COR-L47 (cell line): ENCODE results near the gene RIPOR2.
"Not testable (repeated sequence)": the region's sequence is repeated elsewhere in the genome, so short reads cannot be mapped to it uniquely, and the experiment has no call there.

ENCODE experiments used
- DNase-seq: peaks from one replicate; lab custom pipeline; 2025; lab: John Stamatoyannopoulos, UW

Gene RIPOR2

DNA sequence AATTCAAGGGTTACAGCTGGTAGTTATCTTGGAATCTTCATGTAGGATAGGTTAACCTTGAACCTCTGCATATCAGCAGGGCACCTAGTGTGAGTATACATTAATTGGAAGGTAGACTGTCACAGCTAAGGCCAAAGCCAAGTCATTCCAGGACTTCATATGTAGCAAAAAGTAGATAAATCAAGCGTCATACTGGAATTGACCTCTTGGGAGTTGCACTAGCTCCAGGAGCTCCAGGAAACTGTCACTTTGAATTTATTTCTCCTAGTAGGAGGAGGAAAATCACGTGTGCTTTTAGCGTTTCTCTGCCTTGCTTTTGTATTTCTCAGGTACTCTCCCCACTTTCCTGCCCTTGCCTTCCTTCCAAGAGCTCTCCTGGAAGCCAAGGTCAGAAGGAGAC lies 30.3 kb downstream of the RIPOR2 start:
- no peak for DNase-seq

DNA sequence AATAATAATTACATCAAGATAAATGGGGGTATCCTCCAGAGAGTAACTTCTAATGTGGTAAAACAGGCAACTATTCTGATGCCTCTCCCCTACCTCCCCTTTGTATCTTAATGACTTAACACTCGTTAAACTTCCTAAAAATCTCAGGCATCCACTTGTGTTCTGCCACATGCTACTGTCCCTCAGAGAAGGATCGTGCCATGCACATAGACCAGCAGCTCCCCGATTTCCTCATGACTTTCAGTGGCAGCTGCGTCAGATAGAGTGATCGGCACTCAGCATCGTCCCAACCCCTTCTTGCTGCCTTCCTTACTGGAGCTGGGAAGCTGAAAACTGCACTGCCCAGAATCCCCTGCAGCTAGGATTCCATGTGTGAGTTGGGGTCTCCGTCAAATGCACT lies 32.1 kb downstream of the RIPOR2 start:
- DNase-seq, result no peak

DNA sequence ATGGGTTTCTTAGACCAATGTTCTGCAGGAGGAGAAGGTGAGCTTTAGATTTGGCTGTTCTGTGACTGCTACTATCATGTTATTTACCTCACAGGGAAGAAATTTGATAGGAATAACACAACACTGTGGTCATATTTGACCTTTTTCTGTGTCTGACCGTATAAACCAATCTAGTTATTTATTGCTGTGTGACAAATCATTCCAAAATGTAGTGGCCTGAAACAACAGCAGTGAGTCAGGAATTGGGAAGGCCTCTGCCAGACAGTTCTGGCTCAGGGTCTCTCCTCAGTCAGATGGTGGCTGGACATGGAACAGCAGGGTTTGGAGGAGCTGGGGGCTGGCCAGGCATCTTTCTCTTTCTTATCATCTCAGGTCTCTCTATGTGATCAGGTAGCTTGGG lies 33.0 kb downstream of the RIPOR2 start:
- DNase-seq, result no peak

DNA sequence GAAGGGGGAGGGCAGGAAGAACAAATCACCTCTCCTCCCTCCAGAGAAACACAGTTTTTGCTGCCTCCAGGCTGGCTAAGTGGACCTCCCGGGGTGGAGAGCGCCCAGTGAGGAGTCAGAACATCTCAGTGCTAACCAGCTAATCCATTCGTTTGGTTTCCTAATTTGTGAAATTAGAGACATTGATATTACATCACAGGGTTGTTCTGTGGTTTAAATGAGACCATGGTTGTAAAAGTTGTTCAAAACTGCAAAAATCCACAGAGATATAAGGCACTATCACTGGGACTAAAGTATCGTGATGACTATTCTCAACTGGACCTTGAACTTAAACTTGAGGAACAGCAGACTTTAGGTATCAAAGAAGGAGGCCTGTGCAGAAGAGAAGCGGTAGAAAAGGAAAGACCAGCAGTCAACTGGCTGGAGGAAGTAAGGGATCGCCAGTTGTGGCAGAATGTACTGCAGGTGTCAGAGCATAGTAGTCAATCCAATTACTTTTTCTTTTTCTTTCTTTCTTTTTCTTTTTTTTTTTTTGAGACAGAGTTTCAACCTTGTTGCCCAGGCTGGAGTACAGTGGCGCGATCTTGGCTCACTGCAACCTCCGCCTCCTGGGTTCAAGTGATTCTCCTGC lies 33.9 kb downstream of the RIPOR2 start:
- DNase-seq, result no peak

DNA sequence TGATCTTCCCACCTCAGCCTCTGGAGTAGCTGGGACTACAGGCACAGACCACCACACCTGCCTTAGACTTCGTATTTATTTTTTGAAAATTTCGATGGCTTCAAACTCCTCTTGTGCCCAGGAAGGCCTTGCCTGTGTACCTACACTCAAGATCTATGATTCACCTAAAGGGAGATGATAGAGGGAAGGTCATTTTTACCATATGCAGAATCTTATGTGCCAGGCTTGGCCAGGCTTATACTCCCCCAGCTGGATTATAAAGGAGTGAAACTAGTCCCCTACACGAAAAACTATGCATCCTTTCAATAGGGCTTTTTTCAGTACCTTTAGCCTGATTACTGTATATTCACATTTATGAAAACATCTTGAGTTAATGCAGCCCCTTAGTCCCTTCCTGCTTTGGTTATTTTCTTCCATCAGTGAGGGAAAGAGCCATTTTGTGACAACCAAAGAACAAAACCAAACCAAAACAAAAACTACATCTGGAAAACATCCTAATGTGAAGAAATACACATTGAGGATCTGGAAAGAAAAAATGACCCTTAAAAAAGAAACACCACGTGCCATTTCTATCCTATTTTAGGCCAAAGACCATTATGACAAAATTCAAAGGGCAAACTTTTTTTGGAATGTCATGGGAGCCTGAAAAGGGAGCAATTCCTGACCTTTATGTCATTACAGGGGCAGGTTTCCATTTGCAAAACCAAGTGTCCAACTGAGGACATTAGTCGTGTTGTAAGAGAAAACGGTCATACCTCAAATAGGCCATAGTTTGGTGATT lies 34.7 kb downstream of the RIPOR2 start:
- no peak for DNase-seq

DNA sequence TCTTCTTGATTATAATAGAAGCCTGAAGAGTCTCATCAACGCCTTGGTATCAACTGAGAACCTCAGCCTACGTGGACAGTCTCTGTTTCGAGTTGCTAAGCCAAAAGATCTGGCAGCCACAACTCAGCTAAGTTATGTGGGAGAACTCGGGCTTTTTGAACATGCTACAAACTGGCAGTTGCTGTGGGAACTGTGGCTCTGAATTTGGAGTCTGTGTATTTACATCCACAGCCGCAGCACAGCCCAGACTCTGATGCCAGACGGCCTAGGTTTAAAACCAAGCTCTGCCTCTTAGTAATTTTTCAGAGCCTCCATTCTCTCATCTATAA lies 35.8 kb downstream of the RIPOR2 start:
- DNase-seq, result no peak

DNA sequence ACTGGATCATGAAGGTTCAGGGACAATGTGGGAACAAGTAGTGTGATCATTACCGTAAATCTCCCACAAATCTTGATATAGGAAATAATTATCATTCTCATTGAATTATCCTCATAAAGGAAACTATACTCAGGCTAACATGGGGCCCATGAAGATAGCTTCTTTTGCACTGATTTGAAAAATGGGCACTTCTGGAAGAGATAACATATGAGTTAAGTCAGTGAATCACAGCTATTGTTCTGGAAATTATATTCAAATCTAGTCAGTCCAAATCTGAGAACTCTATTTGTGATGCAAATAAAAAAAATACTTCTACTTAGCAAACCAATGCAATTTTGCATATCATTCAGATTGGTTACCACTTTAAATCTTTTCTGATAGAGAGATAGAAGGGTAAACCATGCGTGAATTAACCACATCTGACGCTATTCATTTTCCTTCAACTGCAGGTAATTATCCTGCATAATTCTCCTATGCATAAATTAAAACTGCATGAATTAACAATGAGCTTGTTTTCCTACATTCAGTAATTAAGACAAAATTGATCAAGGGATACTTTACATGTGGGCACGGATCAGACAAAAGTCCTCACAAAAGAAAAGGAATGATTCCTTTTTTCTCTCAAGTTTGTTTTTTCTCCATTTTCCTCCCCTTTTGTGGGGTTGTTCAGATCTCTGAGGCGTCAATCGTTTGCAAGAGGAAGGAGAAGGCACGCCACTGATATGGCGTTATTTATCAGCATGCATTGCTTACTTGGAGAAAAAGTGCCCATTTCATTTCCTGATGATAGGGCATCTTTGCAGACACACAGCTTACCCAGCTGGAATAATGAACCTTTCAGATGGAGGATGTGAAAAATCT lies 36.4 kb downstream of the RIPOR2 start:
- DNase-seq, result no peak

DNA sequence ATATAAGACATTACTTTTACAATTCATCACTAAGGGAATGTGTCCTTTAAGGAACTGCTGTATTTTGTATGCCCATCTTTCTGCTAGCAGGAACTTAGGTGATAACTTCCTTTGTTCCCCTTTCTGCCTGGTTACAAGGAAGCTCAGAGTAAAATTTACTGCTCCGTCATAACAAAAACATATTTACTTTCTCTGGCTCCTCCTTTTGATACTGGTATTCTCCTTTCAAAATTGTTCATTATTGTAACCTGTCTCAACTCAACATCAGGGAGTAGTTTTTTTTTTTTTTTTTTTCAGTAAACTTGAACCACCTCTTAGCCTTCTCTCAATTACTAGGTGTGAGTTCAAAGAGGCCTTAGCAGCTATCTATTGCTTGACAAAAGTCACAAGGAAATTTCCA lies 37.1 kb downstream of the RIPOR2 start:
- DNase-seq, result no peak

DNA sequence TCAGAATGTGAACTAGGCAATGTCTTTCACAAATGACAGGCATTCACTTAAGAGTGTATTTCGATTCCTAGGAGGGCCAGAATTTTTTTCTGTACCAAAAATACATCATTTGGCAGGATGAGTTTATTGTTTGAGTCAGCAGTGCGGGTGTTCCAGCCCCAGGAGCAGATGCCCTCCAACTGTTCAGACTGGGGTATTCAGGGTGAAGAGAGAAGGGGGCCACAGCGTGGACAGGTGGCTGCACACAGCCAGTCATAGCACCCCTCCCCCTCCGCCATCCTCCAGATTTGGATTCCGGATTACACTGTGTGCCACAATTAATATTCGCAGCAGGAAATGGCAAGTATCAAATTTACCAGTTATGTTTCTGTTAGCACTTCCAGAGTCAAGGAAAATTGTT lies 38.6 kb downstream of the RIPOR2 start:
- no peak for DNase-seq

DNA sequence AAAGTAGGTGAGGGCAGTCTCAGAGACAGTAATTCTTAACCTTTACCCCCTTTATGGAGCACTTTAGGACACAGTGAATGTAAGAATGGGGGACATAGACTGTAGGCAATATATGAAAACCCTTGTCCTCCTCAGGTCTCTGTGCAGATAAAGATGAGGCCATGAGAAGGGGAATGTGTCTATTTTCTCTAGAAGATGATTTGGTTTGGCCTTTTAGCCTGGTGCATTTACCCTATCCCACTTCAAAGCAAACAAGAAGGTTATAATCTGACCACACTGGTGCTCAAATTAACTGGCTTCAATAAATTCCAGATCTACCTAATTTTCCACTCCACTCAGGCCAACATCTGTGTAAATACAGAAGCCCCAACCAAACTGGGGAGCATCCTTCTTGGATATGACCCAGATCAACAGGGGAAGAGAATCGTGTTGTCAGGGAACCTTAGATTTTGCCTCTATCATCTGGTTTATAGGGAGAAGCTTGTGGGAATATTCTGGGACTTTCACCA lies 42.4 kb downstream of the RIPOR2 start:
- no peak for DNase-seq

DNA sequence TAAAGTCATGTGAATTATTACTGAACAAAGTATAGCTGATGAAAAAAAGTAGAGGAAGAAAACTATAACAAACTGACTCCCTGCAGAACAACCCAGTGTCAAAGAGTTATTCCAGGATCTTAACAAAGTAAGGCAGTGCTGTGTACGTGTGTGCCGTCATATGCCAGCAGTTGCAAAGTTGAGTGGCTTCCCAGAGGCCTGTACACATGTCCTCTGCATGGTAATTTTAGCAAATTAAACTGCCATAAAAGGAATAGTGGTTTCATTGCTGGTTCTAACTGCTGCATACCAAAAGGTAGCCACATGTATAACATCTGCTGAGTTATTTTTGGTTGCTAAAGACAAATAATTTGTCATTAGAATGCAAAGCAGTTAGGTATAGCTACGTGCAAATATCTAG lies 44.8 kb downstream of the RIPOR2 start:
- DNase-seq, result no peak

DNA sequence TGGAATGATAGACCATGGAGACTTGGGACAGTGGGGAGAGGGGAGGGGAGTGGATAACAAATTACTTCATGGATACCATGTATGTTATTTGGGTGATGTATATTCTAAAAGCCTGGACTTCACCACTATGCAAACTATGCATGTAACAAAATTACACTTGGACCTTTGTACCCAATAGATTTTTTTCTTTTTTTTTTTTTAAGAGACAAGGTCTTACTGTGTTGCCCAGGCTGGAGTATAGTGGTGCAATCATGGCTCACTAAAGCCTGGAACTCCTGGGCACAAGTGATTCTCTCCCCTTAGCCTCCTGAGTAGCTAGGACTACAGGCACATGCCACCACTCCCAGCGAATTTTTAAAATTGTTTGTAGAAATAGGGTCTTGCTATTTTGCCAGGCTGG lies 45.3 kb downstream of the RIPOR2 start:
- DNase-seq, result no peak

DNA sequence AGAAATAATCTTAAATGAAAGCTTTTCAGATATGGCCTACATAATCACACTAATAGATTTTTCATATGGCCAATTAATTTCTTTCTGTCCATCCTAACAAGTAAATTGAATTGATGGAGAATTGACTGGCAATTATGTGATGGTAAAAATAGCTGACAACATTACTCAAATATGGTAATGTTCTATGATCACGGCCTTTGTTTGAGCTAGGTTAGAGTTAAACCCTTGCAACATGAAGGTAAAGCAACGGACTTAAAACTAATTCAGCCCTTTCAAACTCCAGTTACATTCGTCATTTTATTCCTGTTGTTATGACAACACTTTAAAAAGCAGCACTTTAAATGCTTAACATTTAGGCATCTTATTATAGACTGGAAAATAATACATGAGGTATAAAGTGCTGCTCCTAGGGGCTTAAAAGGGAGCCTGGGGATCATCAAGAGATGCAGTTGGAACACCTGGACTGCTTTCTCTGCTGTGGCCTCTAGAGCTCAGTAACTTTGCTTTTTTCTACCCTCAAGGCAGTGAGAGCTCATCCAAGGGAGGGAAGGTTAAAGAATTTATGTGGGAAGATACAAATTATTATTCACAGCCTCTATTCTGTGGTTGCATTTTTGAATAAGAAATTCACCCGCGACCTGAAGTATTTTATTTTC lies 46.9 kb downstream of the RIPOR2 start:
- DNase-seq, result no peak

DNA sequence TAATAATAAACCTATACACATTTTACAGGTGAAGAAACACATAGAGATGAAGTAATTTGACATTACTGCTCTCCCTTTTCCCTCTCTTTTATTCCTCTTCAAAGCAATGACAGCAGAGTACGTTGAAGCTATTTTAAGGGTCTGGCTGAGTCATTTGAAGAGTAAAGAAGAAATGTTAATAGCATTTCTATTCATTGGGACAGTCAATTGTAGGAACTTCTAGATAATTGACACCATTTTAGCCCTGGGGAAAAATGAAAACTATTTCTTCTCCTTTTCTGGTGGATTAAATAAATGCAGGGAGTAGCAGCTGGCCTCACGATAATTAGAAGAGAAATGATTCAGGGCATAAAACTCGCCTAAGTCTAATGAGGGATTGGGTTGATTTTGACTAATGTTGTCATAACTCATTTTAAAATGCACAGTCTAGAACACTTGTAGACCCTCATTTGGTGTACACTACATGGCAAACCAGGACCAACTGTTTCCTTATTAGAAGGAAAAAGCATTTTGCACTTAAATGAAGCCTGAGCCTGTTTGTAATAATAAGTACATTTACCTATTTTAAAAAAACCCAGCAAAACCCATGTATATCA lies 48.1 kb downstream of the RIPOR2 start:
- DNase-seq, result no peak

DNA sequence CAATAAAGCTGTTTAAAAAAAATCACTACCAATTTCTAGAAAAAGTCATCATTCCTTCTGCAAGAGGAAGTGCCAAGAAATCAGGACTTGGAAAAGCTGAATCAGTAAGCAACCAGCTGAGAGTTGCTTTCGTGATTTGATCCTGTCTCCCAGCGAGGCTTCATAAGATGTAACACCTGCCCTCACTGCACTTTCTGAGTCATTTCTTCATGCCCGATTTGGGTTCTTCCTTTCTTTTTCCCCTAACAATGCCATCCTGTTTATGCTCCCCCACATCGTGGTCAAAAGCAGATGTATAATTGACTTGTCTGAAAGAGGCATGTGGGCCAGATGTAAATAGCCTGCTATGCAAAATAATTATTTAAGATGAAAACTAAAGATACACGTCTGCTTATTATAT lies 52.1 kb downstream of the RIPOR2 start:
- no peak for DNase-seq

DNA sequence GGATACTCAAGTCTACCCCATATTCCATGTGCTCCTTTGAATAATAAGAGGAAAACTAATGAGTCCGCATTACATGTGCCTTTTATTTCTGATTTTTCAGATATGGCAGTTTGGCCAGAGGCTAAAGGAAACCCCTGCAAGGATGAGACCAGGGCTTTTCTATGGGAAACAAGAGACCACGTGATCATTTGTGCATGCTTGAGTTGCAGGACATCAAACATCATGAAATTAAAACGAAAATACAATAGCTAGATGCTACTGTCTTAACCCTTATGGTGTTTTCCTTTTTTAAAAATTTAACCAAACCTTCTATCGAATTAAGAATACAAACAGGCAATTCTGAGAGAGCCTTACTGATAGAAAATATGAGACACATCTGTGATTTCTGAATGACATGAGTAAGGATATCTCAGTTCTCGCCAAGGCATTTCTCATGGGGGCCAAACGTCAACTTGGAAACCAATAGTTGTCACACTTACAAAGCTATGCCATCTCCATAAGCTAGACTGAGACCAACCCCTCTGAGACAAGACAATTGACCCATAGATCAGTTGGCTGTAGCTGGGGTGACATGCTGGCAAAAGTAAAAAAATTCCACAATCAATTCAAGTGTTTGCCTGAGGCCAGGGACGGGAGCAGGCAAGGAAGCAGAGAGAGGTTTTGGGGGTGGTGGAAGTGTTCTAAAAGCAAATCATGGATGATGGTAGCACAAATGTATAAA lies 52.8 kb downstream of the RIPOR2 start:
- no peak for DNase-seq

DNA sequence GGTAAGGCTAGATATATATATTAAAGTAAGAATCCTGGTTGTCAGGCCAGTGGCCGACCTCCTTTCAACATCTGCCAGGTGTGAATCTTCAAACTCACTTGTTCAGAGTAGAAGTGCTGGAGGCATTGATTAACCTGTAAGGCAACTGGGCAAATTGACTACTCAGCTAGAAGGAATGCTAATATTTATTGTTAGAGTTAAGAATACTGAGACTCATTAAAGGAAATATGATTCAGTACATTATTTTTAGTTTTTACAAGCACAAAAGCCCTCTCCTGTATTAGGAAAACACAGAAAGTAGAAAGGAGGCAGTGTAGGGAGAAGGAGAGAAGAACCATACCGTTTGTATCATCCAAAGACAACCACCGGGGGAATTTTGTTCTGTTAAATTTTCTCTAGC lies 53.5 kb downstream of the RIPOR2 start:
- no peak for DNase-seq

DNA sequence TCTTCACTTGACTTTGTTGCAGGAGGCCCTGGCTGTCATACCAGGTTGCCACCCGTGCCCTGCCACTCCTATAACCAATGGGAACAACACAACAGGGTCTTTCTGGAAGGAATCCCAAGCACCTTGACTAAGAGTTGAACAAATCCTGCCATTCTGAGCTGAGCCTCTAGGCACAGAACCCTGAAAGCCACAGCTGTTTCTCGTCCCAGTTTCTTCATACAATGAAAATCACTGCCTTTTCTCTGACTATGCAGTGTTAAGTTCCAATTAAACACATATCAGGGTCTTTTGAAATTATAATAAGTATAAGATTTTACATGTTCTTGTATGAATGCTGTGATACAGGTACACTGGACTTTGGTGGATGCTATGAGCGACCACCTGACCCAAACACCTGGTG lies 54.4 kb downstream of the RIPOR2 start:
- no peak for DNase-seq

DNA sequence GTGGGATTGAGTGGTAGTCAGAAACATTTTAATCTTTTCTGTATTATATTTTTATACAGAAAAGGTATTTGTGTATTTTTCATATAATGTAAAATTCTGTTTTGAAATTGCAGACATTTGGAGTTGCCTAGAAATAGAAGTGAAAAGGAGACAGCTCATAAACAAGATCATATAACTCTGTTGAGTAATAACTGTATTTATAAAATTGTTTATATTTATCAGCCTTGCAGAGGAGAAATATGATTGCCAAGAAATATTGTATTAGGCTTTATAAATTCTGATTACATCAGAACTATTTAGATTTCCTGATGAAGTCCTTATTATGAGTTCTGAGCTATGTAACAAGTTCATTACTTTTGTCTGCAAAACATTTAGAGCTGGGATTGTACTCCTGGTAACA lies 55.3 kb downstream of the RIPOR2 start:
- no peak for DNase-seq

DNA sequence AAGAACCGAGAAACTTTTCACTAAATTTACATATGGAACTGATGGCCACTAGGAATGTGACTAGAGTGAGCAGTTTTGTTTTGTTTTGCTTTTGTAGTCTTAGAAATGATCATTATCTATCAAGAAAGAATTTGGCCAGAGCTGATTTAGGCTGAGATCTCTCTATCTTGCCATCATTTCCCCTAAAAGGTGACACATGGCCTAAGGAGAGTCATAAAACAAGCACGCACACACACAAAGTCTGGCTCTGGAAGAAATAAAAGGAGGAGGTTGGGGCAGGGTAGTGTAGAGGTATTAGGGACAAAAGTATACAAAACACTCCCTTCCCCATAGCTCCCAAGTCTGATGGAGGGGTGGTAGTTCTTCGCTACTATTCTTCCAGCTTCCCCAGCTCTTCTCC lies 56.4 kb downstream of the RIPOR2 start:
- no peak for DNase-seq

DNA sequence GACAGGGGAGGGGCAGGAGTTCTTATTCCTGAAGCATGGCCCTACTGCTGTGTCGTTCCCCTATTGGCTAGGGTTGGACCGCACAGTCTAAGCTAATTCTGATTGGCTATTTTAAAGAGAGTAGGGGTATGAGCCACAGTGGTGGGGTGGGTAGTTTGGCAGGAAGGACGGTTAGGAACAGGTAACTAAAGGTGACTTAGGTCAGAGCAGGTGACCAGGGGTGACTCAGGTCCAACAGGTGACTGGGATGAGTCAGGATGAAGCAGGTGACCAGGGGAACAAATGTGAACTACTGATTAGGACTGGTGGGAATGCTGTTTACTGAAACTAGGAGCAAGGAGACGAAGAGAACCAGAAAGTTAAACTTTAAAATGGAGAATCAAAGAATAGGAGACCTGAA lies 58.0 kb downstream of the RIPOR2 start:
- DNase-seq, result not testable (repeated sequence)
